ENCODE results near the gene CAPN2.

The CAPN2 gene

DNA sequence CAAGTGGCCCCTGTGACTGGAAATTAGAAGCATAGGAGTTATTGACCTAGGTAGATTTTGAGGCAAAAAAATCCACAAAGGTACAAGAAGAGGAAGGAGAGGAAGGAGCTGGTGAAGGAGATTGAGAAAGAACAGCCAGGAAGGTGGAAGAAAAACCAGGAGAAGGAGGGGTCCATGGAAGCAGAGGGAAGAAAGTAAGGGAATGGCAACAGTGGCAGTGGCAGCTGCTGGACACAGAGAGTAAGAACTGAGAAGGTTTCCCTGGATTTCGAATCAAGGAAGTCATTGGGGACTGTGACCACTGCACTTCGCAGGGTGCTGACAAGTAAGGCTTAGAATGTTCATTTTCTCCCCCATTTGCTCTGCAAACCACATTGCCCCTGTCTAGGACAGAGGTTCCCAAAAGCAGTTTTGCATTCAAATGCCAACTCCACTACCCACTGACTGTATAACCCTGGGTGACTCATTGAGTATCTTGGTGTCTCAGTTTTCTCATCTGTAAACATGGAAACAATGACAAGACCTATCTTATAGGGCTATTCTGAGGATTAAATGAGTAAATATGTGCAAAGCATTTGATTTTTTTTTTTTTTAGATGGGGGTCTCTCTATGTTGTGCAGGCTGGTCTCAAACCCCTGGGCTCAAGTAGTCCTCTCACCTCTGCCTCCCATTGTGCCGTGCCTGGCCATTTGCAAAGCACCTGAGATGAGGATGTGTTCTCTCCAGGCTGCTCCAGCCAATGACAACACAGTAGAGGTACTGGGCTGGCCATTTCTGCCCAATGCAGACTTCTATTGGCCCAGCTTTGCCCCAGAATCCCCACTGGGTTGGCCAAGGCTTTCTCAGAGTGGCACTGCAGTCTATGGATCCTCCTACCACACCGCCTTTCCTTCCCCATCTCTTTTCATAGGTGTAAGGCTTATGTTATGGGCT is 9.3 kb upstream of the CAPN2 start:
- no peak for DNase-seq

DNA sequence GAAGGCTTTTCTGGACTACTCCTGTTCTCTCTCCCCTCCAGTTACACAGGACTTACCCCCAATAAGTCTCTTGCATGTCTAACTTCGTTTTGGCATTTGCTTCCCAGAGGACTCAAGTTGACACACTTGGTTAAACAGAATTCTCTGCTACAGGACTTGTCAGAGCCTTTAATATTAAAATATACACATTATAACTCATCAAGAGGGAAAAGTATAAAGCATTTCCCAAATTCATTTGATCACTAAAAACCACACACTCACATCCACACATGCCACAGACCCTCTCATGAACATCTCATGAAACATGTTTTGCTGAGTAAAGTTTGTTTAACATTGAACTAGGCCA is 8.7 kb upstream of the CAPN2 start:
- DNase-seq: no peak

DNA sequence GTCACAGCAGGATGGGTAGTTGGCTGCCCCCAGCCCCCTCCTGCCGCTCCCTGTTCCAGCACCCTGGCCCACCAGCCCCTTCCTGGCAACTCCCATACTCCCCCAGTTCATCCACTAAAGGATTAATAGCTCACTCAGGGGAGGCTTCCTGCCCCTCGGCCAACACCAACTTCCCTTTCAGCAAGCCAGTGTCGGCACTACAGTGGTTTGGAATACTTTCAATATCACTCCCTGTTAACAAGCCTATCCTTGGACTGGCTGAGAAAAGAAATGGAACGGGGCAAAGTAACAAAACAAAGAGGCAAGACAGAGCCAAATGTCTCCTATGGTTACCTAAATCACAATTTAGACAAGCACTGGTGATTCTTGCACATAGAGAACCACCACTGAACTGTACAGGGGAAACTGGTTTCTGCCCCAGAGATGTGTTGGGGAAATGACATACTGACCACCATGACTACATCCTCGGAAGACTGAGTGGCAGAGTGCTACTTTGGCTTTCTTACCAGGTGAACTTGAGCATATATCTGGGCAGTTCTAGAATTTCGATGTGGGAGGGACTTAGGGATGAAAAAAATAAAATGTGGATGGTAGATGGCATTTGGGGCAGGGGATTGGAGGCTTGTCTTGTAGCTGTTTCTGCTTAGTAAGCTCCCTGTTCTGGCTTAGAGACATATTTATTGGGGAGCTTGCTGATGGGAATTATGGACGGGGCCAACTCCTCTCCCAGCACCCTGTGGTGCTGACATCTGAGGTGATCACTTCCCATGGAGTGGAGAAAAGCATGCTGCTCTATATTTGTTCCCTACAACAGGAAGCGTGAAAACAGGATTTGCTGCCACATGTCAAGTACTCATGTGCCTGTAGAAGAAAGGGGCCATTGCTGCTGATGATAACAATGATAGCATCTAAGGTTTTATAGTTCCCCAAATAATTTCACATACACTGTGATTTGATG is 7.1 kb upstream of the CAPN2 start:
- no peak for DNase-seq

DNA sequence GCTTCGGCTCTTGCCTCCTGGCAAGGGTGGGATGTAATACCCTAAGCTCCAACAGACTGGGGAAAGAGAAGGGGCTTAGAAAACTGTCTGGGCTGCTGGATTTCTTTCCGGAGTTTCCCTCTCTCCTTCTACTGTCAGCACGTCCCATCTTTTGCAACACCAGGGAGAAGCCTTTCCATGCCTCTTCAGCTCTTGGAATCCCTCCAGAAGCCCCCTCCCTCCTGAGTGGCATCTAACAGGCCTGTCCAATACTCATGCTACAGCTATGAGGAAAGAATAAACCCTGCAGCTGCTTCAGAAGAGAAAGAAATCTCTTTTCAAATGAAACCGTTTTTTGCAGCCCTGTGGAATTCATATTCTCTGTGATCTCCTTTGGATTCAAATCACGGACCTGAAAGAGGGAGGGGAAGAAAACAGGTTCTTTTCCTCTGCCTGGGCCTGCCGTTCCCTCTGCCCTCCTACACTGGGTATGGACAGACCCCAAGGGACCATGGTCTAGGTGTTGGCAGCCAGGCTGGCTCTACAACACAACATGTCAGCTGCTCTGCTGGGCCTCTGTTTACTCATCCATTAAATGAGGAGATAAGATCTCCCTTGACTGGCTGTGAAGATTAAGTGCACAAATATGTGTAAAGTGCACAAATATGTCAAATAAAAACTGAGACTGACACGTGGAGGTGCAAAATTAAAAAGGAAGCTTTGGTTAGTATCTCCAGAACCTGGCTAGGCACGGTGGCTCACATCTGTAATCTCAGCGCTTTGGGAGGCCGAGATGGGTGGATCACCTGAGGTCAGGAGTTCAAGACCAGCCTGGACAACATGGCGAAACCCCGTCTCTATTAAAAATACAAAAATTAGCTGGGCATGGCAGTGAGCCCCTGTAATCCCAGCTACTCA is 6.0 kb upstream of the CAPN2 start:
- DNase-seq: no peak

DNA sequence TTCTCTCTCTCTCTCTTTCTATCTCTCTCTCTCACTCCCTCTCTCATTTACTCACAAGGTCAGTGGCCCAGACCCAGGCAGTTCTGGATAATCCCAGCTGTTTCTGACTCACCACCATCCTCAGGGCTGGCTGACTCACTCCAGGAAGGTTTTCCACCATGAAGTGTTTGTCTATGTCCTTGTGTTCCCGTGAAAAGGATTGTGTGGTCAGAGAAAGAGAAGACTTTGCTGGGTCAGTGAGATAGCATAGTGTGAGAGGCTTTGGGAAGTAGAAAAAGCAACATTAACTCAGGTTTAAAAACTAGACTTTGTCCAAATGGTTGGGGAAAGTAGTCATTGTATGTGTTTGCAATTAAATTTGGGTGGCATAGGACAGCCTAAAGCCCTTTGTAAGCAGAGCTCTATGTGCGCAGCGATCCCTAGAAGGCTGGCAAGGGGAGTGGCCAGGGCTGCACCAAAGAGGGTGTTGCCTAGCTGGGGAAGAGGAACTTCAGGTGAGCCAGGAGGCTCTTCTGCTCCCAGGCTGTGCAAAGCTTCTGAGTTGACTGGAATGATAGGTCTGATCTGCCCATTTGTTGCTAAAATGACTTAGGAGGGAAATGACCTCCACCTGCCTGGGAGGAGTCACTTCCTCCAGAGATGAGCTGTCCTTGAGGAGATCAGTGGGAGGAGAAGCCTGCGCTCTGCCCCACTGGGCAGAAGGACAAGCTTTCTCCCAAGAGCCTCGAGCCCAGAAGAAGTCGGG is 4.9 kb upstream of the CAPN2 start:
- no peak for DNase-seq

DNA sequence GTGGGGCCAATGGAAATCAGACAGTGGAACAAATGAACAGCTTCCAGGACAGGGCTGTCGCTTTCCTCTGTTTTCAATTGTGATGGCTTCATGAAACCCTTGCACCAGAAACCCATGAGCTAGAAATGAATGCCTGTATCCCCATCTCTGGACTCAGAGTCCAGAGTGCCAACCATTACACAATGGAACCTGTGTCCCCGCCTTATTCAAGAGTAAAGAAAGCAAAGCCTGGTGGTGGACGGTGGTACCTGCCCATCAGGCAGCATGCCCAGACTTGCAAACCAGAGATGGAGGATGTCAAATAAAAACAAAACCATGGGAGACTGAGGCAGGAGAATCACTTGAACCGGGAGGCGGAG is 4.4 kb upstream of the CAPN2 start:
- DNase-seq: peak; percentile 6

DNA sequence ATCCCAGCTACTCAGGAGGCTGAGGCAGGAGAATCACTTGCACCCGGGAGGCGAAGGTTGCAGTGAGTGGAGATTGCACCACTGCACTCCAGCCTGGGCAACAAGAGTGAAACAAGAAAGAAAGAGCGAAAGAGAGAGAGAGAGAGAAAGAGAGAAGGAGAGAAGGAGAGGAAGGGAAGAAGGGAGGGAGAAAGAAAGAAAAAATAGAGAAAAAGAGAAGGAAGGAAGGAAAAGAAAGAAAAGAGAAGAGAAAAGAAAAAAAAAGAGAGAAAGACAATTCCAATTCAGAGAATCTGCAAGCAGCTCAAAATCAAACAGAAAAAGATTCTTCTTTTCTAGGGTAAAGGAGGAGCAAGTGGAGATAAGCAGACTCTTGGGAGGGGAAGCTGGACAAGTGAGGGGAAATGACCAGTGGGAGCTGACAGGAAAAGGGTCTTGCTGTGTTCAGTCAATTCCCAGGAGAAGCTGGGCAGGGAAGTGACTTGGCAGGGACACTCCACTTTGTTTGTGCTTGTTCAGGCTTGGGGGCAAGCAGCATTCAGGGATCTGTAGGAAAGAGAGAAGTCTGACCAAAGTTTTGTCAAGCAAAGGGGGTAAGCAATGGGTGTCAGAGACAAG is 3.6 kb upstream of the CAPN2 start:
- no peak for DNase-seq

DNA sequence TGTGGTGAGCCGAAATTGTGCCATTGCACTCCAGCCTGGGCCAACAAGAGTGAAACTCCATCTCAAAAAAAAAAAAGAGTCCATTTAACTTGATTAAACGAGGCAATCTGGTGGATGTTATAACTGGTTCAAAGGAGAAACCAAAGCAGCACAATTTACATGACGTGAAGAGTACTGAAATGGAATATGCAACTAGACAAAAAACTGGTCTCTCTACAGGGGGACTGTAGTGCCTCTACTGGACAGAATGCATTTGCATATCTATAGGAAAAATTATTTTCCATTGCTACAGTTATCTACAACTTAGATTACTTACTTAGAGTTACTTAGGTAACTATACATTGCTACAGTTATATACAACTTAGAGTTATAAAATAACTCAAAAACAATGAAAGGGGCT is 2.7 kb upstream of the CAPN2 start:
- no peak for DNase-seq

DNA sequence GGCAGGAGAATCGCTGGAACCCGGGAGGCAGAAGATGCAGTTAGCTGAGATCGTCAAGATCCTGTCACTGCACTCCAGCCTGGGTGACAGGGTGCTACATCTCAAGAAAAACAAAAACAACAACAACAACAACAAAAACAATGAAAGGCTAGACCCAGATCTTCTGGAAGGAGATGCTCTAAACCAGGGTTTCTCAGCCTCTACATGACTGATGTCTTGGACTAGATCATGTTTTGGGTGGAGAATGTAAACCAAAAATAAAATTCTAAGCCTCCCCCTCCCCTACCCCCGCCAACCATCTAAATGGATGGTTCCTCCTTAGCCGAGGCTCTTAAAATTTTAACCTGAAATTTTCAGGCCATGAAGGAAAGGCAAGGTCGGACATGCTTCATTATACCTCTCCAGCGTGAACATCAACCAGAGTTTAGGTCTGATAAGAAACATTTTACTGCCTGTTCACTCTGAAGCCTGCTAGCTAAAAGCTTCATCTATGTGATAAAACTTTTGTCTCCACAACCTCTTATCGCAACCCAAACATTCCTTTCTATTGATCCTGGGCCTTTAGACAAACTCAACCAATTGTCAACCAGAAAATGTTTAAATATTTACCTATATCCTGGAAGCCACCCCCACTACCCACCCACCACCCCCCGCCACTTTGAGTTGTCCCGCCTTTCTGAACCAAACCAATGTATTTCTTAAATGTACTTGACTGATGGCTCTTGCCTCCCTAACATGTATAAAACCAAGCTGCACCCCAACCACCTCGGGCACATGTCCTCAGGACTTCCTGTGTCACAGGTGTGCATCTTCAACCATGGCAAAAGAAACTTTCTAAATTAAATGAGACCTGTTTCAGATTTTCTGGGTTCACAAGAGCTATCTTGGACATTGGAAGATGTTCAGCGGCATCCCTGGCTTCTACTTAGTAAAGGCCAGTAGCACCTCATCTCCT is 1.9 kb upstream of the CAPN2 start:
- DNase-seq: no peak

DNA sequence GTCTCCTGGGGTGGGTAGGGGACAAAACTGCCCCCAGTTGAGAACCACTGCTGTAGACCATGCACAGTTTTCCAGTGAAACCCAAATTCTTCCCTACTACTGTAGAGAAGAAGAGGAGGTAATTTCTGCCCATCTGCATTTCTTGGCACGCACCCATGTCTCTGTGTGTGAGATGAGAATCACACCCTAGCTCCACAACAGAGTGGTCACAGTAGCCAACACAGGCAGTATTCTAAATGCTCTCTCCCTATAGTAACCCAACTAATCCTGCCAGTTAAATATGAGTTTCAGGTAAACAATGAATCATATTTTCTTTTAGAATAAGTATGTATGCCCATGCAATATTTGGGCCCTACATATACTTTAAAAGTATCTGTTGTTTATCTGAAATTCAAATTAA is 1.2 kb upstream of the CAPN2 start:
- no peak for DNase-seq

DNA sequence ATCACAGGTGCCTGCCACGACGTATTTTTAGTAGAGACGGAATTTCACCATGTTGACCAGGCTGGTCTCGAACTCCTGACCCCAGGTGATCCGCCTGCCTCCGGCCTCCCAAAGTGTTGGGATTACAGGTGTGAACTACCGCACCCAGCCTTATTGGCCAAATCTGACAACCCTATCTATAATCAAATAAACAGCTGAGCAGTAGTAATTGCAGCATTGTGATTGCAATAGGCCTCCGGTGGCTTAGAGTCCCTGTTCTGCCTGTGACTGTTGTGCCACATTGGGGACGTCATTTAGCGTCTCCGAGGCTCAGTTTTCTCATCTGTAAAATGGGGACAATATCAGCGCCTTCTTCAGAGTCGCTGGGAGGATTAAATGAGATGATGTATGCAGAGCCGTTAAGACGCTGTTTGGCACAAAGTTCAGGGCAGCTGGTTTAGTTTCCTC is 569 bp upstream of the CAPN2 start:
- no peak for DNase-seq

DNA sequence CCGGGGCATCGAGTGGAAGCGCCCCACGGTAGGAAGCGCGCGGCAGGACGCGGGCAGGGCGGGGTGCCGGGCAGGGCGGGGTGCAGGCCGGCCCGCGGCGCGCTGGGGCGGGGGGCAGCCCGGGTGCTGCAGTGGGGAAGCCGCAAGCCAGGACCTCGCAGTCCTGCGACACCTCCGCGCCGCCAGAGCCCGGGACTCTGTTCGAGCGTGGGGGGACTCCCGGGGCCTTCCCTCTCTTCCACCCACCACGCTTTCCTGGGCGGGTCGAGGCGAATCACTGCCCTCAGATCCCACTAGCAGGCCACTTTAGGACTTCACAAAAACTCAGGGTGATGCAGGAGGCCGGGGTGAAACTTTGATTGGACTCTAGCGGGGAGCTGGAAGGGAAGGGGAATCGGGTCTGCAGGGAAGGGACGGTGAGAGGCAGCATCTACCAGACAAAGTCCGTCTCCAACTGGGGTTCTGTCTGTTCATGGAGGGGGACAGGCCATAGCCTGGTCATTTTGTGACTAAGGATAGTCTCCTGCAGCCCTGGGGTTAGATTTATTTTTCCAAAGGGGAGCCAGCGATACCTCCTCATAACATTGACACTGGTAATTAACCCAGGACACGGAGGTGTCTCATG is 623 bp downstream of the CAPN2 start:
- no peak for DNase-seq

DNA sequence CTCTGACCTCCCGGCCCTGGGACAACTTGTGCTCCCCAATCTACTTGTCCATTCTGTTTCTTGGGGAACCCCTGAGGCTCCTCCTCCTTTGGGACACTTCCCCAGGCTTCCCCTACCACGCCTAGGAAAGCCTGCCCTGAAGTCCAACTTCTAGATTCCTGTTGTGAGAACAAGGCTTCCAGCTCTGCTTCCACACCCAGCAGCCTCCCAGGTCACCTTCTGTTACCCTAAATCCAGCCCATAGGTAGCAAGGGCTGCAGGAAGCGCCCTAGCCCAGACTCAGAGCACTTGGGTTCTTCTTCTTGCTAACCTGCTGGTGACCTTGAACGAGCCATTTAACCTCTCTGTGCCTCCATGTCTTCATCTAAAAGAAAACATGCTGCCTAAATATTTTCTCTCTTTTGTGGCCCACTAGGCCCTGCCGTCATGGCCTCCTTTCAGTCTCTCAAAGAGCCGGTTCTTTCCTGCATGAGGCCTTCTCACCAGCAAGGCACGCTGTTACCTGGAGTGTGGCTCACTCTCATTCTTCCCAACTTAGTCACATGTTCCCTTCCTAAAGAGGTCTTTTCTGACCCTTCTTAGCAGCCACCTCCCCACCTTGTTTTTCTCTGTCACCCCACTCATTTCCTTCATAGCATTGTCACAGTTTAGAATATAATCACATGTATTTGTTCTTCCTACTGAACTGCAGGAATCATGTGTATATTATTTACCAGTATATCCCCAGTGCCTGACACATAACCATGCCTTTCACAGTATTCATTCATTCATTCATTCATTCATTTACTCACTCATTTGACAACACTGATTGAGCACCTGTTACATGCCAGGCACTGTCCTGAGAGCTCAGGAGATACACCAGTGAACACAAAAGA is 1.4 kb downstream of the CAPN2 start:
- no peak for DNase-seq

DNA sequence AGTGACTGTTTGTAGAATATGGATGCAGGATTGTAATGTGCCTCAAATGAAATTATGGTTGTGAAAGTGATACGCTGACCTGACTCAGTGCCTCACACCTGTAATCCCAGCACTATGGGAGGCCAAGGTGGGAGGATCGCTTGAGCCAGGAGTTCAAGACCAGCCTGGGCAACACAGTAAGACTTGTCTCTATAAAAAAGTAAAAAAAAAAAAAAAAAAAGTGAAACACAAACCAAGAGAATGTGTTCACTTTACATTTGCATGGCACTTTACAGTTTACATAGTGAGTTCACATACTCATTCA is 2.0 kb downstream of the CAPN2 start:
- DNase-seq: no peak

DNA sequence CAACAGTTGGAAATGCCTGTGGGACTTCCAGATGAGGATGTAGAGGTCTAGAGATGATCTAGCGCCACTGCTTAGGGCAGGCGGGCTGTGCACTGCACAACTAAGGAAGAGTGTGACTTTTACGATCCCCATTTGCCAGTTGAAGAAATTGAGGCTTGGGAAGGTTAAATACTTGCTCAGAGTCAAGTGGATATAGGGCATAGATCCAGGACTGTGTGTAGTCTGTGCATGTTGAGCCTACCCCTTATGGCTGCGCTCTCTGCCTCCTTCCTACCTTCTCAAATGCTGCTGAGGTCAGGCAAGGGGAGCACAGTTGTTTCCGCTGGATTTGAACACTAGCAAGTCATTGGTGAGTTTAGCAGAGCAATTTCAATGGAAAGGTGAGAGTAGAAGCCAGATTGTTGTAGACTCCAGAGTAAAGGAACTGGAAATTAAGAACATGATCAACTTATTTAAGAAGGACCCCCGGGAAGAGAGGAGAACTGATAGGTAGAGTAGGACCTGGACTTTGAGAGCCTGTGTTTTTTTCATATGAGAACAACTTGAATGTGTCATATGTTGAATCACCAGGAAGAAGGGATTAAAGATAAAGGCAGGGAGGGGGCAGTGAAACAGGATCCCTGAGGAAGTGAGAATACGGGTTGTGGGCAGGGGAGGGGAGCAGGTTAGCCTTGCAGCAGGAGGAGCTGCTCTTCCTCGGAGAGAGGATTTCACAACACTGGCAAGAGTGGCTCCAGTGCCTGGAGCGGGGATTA is 2.7 kb downstream of the CAPN2 start:
- DNase-seq: no peak

DNA sequence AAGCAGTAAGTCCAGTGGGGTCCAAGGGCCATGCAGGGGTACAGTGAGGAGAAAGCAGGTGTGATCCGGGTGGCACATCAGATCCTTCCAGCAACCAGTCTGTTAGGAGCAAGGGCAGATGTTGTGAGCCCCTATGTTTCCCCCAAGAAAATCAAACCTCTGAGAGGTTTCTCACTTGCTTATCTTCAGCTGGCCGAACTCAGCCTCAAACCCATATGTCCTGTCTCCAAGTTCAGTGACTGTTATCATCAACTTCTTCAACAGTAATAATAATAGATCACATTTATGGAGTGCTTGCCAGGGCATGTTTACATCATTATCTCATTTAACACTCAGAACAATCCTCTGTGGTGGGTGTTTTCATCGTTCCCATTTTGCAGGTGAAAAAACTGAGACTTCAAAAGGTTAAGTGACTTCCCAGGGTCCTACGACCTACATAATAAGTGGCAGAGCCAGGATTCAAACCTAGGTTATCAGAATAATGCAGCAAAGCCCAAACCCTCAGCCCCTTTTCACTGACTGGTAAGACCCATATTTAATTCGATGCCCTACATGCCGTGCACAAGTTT is 3.3 kb downstream of the CAPN2 start:
- DNase-seq: no peak

DNA sequence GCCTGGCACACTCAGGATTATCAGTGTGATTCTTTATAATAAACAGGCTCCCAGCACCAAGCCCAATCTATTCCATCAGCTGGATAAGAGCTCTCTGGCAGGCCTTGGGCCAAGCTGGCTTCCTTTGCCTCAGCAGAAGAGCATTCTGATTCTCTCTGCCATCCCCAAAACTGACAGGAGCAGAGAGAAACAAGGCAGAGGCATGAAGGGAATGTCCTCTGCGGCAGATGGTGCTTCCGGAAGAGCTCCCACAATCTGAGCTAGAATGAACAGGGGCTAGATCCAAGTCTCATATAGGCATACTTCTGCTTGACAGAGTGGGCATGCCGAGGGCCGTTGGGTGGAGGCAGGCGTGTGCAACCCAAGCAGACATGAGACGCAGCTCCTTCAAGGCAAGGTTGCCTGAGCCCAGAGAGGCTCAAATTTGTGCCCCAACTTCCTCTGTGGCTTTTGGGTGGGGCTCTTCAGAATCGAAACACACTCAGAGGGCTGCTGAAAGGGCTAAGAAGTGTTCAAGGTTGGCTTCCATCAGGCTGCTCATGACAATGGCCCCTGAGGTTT is 4.0 kb downstream of the CAPN2 start:
- DNase-seq: no peak

DNA sequence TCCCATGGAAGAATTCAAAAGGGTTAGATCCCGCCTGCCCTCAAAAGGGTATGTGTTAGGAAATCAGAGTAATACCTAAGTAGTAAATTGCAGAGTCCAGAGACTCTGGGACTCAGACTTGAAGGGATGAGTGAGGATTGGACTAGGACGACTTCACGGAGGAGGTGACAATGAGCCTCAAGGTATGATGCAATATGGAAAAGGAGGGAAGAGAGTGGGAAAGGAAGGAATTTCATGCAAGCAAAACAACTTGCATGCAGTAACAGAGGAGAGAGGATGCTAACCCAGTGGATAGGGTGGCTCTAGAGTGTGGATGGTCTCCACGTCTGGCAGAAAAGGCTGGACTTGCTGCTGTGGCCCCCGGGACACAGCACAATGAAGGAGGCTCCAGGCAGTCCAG is 4.8 kb downstream of the CAPN2 start:
- no peak for DNase-seq
